ENCODE measurements around the gene SRCAP. TPM values are rescaled to one million over a fixed set of nuclear protein-coding genes. Genes with fewer than 3 reads are reported as not detected.
A peak's percentile ranks its signal among the peaks of the same experiment; 100 is the strongest.

SRCAP gene
- total RNA-seq, 2 donors from 2014 or later = 41.4 to 44.9 TPM

GRCh38 chr16:30762991-30763725 is 64.2 kb downstream of the SRCAP start:
- intact Hi-C loops (cut with DNase I) = no loop called here

GRCh38 chr16:30764086-30764485 is 65.1 kb downstream of the SRCAP start:
- no peak for DNase-seq (ENCODE audit: low spot score)

More at GRCh38 chr16:30762991-30763725, 64.2 kb downstream of the SRCAP start:
- no peak for DNase-seq (ENCODE audit: low spot score)

GRCh38 chr16:30764816-30765465 is 66.0 kb downstream of the SRCAP start:
- intact Hi-C loops (cut with DNase I) = no loop called here
- DNase-seq (ENCODE audit: low spot score) = no peak

More at GRCh38 chr16:30764086-30764485, 65.1 kb downstream of the SRCAP start:
- intact Hi-C loops (cut with DNase I) = no loop called here

- intact Hi-C loops (cut with DNase I) = no loop called here
Measured at GRCh38 chr16:30766206-30766932, 67.4 kb downstream of the SRCAP start.

GRCh38 chr16:30766933-30767284 is 67.9 kb downstream of the SRCAP start:
- DNase-seq (ENCODE audit: low spot score) = no peak
- intact Hi-C loops (cut with DNase I) = no loop called here

More at GRCh38 chr16:30766206-30766932, 67.4 kb downstream of the SRCAP start:
- peak; percentile 58 for DNase-seq (ENCODE audit: low spot score)

GRCh38 chr16:30767767-30768465 is 68.9 kb downstream of the SRCAP start:
- DNase-seq (ENCODE audit: low spot score) = no peak
- intact Hi-C loops (cut with DNase I) = no loop called here

- no peak for DNase-seq (ENCODE audit: low spot score)
Measured at GRCh38 chr16:30768583-30769181, 69.7 kb downstream of the SRCAP start.

GRCh38 chr16:30769379-30770089 is 70.6 kb downstream of the SRCAP start:
- DNase-seq (ENCODE audit: low spot score) = no peak
- intact Hi-C loops (cut with DNase I) = no loop called here

More at GRCh38 chr16:30768583-30769181, 69.7 kb downstream of the SRCAP start:
- intact Hi-C loops (cut with DNase I) = no loop called here

- intact Hi-C loops (cut with DNase I) = no loop called here
- no peak for DNase-seq (ENCODE audit: low spot score)
Measured at GRCh38 chr16:30771726-30772125, 72.8 kb downstream of the SRCAP start.

- no peak for DNase-seq (ENCODE audit: low spot score)
- intact Hi-C loops (cut with DNase I) = no loop called here
Measured at GRCh38 chr16:30773826-30774225, 74.9 kb downstream of the SRCAP start.

- DNase-seq (ENCODE audit: low spot score) = no peak
- intact Hi-C loops (cut with DNase I) = no loop called here
Measured at GRCh38 chr16:30774367-30775130, 75.6 kb downstream of the SRCAP start.

- no peak for DNase-seq (ENCODE audit: low spot score)
- intact Hi-C loops (cut with DNase I) = no loop called here
Measured at GRCh38 chr16:30775131-30775391, 76.1 kb downstream of the SRCAP start.

GRCh38 chr16:30775392-30776188 is 76.6 kb downstream of the SRCAP start:
- intact Hi-C loops (cut with DNase I) = no loop called here
- DNase-seq (ENCODE audit: low spot score) = peak; percentile 93

- DNase-seq (ENCODE audit: low spot score) = no peak
- intact Hi-C loops (cut with DNase I) = no loop called here
Measured at GRCh38 chr16:30777591-30778297, 78.8 kb downstream of the SRCAP start.

- intact Hi-C loops (cut with DNase I) = no loop called here
- DNase-seq (ENCODE audit: low spot score) = no peak
Measured at GRCh38 chr16:30778549-30779244, 79.7 kb downstream of the SRCAP start.

- DNase-seq (ENCODE audit: low spot score) = no peak
- intact Hi-C loops (cut with DNase I) = no loop called here
Measured at GRCh38 chr16:30779596-30779995, 80.6 kb downstream of the SRCAP start.

Data from posterior vena cava (tissue), 2 donors.